Measurements from ENCODE around the gene SPRYD3.

Gene SPRYD3

GRCh38 chr12:53090105-53090504 is 10.9 kb upstream of the SPRYD3 start:
- CTCF ChIA-PET = interaction anchor here (1.3 kb wide), 1 partner anchor 24 kb away, joined by 3 read pairs; no protein-coding TSS in a partner anchor
- TF ChIP-seq CTCF (conservative IDR thresholded peaks at IDR 0.05; ENCODE audit: low read depth) = no peak
- no peak overlapping the region for H3K27ac ChIP-seq
- DNase-seq (ENCODE audit: low spot score) = no peak
- POLR2A ChIA-PET (ENCODE audit: low non-redundant PET) = no interaction called here

GRCh38 chr12:53086361-53086760 is 7.2 kb upstream of the SPRYD3 start:
- ChIA-PET CTCF (interaction anchor here (0.7 to 1.8 kb wide), 3 partner anchors 13 to 21 kb away, joined by 4 to 9 read pairs (median 7); no protein-coding TSS in a partner anchor), POLR2A (ENCODE audit: low non-redundant PET) (no interaction called here)
- DNase-seq (ENCODE audit: low spot score) = no peak
- H3K27ac ChIP-seq = no peak overlapping the region
- TF ChIP-seq CTCF (conservative IDR thresholded peaks at IDR 0.05; ENCODE audit: low read depth) = no peak

GRCh38 chr12:53082637-53083175 is 3.5 kb upstream of the SPRYD3 start:
- no peak for DNase-seq (ENCODE audit: low spot score)
- no peak overlapping the region for H3K27ac ChIP-seq
- ChIA-PET CTCF (interaction anchor here (0.7 kb wide), 2 partner anchors 29 to 204 kb away, joined by 3 read pairs; no protein-coding TSS in a partner anchor), POLR2A (ENCODE audit: low non-redundant PET) (no interaction called here)
- no peak for TF ChIP-seq CTCF (conservative IDR thresholded peaks at IDR 0.05; ENCODE audit: low read depth)

- CTCF ChIA-PET = interaction anchor here (0.5 to 5.0 kb wide), 2 partner anchors 12 to 31 kb away, joined by 4 to 37 read pairs; no protein-coding TSS in a partner anchor
These were observed 565 bp downstream of the SPRYD3 start for GRCh38 chr12:53078425-53079225.

GRCh38 chr12:53077030-53077429 is 2.2 kb downstream of the SPRYD3 start:
- POLR2A ChIA-PET (ENCODE audit: low non-redundant PET) = no interaction called here
- CTCF ChIA-PET = interaction anchor here (0.5 to 5.0 kb wide), 4 partner anchors 10 to 24 kb away, joined by 3 to 37 read pairs (median 3); no protein-coding TSS in a partner anchor
- no peak for DNase-seq (ENCODE audit: low spot score)
- H3K27ac ChIP-seq = peak overlapping the region; percentile 32; the same call in 1 of the 2 replicates
- no peak for TF ChIP-seq CTCF (conservative IDR thresholded peaks at IDR 0.05; ENCODE audit: low read depth)

More at GRCh38 chr12:53078425-53079225, 565 bp downstream of the SPRYD3 start:
- no peak for DNase-seq (ENCODE audit: low spot score)
- TF ChIP-seq CTCF (conservative IDR thresholded peaks at IDR 0.05; ENCODE audit: low read depth) = no peak
- peak overlapping the region; percentile 89 for H3K27ac ChIP-seq
- POLR2A ChIA-PET (ENCODE audit: low non-redundant PET) = interaction anchor here (0.7 kb wide), 3 partner anchors 12 to 21 kb away, joined by 3 to 10 read pairs (median 3); no protein-coding TSS in a partner anchor

- no peak for TF ChIP-seq CTCF (conservative IDR thresholded peaks at IDR 0.05; ENCODE audit: low read depth)
- DNase-seq (ENCODE audit: low spot score) = no peak
- H3K27ac ChIP-seq = peak overlapping the region; percentile 32; the same call in 1 of the 2 replicates
- ChIA-PET CTCF (interaction anchor here (0.8 to 5.0 kb wide), 2 partner anchors 10 to 22 kb away, joined by 3 to 37 read pairs; no protein-coding TSS in a partner anchor), POLR2A (ENCODE audit: low non-redundant PET) (no interaction called here)
These were observed 2.7 kb downstream of the SPRYD3 start for GRCh38 chr12:53076461-53076860.
